NCI-H128 (cell line): ENCODE measurements around the gene GH2.
"Not testable (repeated sequence)": the region's sequence is repeated elsewhere in the genome, so short reads cannot be mapped to it uniquely, and the experiment has no call there.

Source experiments
- DNase-seq: peaks from one replicate; lab custom pipeline; 2025; ENCODE audit not compliant: unreplicated experiment; lab: John Stamatoyannopoulos, UW

The GH2 gene

GRCh38 chr17:63881935-63882601, at the start of gene GH2:
Gene GH2, minus strand, starts transcription at chr17:63881944. Its CDS starts 143 bp downstream, at chr17:63881801.
- DNase-seq, result no peak

DNA sequence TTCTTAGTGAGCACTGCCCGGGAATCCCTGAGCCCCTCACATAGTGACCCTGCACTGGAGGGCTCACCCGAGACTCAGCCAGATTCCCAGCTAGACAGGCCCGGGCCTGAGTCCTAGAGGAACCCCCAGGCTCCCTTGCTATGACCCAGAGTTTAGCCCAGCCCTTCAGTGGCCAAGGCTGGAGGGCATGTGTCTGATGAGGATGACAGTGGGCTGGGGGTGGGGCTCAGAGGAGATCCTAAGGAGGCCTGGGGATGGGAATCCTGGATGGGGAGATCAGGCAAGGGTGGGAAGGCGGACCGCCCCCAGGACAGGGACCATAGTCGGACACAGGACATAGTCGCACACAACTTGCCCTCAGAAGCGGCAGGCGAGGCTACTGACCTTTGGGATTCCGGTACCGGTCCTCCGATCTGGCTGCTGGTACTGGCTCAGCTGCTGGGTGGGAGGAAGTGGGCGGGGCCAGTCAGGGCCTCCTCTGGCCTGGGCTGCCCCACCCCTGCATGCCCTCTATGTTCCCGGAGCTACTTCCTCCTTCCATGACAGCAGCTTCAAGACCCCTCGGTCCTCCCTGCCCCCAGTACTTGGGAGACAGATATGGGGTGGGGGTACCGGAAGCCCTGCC, 49.3 kb upstream of the GH2 start:
- no peak for DNase-seq

DNA sequence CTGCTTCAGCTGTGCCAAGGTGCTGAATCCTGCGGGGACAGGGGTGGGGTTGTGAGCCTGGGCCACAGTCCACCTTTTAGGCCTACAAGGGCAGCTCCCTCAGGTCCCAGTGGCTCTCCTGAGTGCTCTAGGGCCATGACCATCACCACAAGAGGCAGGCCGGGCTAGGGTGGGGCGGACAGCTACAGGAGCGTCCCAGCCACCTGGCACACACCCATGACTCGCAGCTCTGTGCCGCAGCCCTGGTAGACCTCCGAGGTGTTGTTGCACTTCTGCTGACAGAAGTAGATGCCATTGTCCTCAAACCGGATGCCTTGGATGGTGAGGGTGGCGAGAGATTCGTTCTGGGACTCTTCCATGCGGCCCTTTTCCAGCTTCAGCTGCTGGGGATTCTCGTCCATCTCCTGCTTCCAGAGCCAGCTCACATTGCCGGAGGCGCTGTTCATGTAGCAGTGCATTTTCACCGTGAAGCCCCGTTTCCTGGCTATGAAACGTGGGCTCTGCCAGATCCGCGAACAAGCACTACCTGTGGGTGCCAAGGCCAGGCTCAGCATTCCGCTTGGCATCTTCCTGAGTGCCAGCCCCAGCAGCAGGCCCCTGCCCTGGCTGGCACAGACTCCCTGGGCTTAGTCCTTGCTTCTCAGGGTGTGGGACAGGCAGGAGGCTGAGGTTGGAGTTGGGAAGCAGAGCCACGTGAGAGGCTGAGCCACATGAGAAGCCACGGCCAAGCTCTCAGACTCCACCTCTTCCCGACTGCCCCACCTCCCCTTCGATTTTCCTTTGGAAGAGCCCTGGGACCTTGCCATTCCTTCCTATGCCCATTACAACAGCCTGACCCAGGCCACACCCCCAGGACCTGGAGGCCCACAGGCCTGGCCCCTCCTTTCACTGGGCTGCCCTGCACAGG, 48.4 kb upstream of the GH2 start:
- DNase-seq, result no peak

DNA sequence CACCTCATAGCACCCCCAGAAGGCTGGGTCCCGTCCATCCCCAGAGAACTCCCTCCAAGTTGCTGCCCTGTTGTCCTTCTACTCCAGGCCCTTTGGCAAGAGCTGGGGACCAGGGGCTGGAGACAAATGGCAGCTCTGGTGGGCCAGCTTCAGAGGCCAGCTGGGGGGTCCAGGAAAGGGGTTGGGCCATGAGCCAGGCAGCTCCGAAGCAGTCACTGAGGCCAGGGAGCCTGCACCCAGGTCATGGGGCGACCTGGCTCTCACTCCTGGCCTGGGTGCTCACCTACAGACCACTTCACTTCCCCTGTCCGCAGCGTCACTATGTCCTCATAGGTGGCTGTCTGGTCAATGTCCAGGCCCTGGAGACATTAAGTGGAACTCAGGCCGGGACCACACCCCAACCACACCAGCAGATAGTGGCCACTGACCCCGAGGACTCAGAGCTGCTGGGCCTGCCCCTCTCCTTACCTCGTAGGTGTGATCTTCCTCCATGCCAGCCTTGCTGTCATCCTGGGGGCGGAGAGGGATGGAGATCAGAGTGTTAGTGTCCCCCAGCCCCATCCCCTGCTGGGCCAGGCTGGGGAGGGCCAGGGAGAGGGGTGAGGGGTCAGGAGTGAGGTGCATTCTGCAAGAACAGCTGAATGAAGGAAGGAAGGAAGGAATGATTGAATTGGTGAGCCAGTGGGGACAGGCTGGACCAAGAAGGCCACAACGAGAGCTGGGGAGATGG, 47.4 kb upstream of the GH2 start:
- no peak for DNase-seq

- DNase-seq, result no peak
These were observed 46.5 kb upstream of the GH2 start for GRCh38 chr17:63928172-63928666.

DNA sequence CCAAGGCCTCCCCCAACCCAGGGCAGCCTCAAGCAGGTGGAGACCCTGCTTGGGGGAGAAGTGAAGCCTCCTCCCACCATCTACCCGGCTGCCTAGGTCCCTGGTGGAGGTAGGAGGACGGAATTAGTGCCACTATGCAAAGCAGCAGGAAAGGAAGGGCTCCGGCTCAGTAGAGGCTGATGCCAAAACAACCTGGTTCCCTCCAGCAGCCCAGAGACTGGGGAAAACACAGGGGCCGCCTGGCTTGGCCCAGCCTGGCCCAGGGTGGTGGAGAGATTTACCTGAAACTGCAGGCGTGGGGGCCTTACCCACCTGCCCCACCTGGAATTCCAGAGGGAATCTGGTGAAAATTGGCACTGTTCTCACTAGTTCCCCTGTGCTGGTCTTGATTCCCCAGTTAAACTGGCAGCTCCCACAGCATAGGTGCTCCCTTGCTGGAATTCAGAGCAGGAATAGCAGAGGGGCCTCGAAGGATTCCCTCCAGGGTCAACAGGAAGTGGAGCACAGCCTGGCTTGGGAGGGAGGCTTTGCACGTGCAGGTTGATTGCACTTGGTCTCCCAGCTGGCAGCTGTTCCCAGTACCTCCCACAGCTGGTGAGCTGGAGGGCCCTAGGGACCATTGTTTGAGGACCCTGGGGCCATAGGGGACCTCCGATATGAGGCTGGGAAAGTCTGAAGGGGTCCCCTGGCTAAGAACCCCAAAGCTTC, 45.9 kb upstream of the GH2 start:
- no peak for DNase-seq

DNA sequence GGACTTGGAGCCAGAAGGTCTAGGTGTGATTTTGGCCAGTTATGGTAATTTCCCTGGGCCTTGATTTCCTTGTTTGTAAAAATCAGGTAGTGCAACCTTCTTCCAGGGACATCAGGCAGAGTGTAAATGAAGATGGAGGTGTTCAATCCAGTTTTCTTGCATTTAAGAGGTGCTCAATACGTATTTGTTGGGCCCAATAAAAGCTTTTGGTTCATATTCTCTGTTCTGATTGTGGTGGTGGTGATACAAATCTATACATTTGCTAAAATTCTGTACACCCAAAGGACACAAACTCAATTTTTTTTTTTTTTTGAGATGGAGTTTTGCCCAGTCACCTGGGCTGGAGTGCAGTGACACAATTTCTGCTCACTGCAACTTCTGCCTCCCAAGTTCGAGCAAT, 44.4 kb upstream of the GH2 start:
- DNase-seq, result no peak

DNA sequence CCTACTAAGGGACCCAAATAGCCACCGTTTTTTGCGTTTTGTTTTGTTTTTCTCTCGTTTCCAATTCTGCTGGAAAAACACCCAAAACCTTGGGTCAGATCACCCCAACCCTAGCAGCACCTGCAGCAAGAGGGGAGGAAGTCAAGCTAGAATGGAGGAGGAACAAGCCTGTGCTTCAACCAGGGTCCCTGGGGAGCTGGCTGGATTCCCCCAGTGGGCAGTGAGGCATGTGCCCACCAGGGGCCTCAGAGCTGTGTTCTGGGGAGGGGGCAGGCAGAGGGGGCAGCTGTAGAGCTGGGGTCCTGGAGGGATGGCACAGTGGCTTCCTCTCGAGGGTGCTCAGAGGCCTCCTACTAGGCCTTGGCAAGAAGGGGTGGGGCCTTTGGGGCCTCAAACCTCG, 43.9 kb upstream of the GH2 start:
- no peak for DNase-seq

- not testable (repeated sequence) for DNase-seq
These were observed 40.7 kb upstream of the GH2 start for GRCh38 chr17:63922402-63922801.

- DNase-seq, result not testable (repeated sequence)
These were observed 39.0 kb upstream of the GH2 start for GRCh38 chr17:63920779-63921178.

GRCh38 chr17:63920050-63920449, 38.3 kb upstream of the GH2 start:
- DNase-seq, result not testable (repeated sequence)

GRCh38 chr17:63919311-63919723, 37.6 kb upstream of the GH2 start:
- no peak for DNase-seq

DNA sequence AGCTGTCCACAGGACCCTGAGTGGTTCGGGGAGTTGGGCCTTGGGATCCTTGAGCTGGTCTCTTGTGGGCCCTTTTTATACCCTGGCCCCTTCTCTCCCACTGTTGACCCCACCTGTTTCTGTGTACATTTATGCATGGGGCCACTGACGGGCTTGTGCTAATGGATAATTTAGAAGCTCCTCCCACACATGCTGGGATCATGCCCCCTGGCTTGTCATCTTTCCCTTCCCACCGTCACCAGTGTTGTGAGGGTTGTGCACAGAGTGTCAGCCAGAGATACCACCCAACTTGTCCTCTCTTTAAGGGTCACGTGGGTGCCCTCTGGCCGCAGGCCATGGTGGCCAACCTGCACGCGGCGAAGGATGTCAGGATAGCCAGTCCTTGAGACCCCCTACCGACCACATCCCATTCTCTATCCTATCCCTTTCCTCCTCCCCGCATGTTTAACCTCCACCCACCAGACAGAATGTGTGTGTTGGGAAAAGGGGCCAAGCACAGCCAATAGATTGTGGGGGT, 37.1 kb upstream of the GH2 start, which contains the start of gene GH1:
TSS of gene GH1 (minus strand) at position 51 of the 517 bp plus-strand sequence. CDS start 63 bp downstream, outside the sequence.
- DNase-seq, result not testable (repeated sequence)

GRCh38 chr17:63918305-63918704, 36.6 kb upstream of the GH2 start:
- no peak for DNase-seq

GRCh38 chr17:63917646-63918045, 35.9 kb upstream of the GH2 start:
- no peak for DNase-seq

DNA sequence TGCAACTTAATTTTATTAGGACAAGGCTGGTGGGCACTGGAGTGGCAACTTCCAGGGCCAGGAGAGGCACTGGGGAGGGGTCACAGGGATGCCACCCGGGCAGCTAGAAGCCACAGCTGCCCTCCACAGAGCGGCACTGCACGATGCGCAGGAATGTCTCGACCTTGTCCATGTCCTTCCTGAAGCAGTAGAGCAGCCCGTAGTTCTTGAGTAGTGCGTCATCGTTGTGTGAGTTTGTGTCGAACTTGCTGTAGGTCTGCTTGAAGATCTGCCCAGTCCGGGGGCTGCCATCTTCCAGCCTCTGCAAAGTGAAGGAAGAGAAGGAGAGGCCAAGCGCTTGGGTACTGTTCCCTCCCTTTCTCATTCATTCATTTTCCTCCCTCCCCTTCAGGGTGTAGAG, 35.5 kb upstream of the GH2 start:
- not testable (repeated sequence) for DNase-seq

DNA sequence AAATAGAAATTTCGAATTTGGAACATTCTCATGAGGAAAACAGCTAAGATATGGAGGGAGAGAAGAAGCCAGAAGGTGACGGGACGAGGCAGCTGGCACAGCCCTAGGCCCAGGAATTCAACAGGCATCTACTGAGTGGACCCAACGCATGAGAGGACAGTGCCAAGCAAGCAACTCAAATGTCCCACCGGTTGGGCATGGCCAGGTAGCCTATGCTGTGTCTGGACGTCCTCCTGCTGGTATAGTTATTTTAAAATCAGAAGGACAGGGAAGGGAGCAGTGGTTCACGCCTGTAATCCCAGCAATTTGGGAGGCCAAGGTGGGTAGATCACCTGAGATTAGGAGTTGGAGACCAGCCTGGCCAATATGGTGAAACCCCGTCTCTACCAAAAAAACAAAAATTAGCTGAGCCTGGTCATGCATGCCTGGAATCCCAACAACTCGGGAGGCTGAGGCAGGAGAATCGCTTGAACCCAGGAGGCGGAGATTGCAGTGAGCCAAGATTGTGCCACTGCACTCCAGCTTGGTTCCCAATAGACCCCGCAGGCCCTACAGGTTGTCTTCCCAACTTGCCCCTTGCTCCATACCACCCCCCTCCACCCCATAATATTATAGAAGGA, 34.9 kb upstream of the GH2 start:
- DNase-seq, result no peak

DNA sequence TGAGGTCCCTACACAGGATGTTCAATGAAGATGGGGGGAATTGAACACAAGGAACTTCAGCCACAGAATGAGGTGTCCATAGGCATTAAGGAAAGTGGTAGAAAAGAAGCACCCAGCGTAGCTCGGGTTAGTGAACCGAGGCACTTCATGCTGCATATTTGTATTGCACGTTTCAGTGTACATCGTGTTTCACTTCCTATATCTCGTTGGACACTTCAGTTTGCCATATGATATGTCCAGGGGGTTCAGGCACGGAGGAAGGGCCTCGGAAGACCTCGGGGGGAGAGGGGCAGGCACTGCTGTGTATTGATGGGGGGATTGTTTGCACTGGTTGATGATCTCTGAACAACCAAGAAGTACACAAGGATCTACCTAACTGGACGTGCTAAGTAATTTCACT, 34.0 kb upstream of the GH2 start:
- not testable (repeated sequence) for DNase-seq

GRCh38 chr17:63914471-63914870, 32.7 kb upstream of the GH2 start:
- DNase-seq, result no peak
